Vein endothelial cell (primary cell): Measurements from ENCODE around the gene SPATA6. TPM values are rescaled to one million over a fixed set of nuclear protein-coding genes. Genes with fewer than 3 reads are reported as not detected.

Experiments used
- small RNA-seq: library from RNA; depleted of rRNA; stranded (forward); fragments of <200 nt; gene quantifications from one replicate; pipeline ENCODE3, GENCODE V24; 2012
- total RNA-seq: library from RNA; depleted of rRNA; stranded (reverse); fragments of >200 nt; gene quantifications from 2 replicates; pipeline ENCODE4 v1.2.3, GENCODE V29; 2012

Gene SPATA6
- total RNA-seq: 1.3 and 1.5 TPM in 2 replicates

DNA sequence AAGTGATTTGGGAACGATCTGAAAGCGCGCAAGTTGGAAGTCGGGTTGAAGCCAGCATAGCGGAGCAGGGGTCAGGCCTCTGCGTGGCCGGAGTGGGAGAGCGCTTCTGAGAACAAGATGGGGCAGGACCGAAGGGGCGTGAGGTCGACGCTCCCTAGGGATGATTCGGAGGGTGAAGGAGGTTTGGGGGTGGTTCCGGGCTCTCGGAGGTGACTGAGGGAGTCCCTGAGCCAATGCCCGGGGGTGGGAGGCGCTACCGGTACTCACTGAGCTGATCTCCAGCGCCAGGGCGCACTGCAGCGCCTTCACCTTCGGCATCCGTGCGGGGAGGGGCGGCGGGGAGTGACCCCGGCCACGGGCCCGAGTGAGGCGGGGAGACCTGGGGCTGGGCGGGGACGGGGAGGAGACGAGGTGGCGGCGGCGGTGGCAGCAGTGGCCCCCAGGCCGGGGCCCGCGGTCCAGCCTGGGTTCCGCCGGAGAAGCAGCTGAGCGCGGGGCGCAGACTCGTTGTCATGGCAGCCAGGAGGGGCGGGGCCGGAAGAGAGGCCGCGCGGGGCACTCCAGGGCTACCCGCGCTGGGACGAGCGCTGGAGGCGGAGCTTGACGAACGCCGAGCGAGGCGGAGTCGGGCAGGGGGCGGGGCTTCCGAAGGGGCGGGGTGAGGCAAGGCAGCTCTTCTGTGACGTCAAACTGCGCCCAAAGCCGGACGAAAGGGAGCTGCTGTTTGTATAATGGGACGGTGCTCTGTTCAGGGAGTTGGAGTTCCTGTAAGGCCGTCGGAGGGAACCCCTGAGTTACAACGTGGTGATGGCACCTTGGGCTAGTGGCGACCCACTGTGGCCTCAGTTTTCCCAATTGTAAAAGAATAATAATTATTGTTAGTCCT lies at the start of gene SPATA6:
Gene SPATA6 (minus strand): TSS at position 514 of the 886 bp plus-strand sequence. CDS start 196 bp downstream, at position 318.

Small RNA genes lying within 50 kb of the gene (small RNA-seq; reads per million reads assigned to genes)
- gene RNU4-61P (not detected), gene RNU6-723P (not detected)

Other genes starting within 250 kb of the SPATA6 start
- gene SLC5A9, start 249.5 kb downstream of the SPATA6 start, total RNA-seq: not detected in 2 replicates